ENCODE data around the gene STIM1. TPM values are rescaled to one million over a fixed set of nuclear protein-coding genes. Genes with fewer than 3 reads are reported as not detected.

STIM1 gene
- total RNA-seq = 100 to 1,000 TPM in 1 of 4 donors, 10 to 100 TPM in 3; 42.4 to 114 (median 72.8) TPM

GRCh38 chr11:3854977-3855807, at the start of gene STIM1:
TSS of gene STIM1 (plus strand) at chr11:3855664. CDS start at chr11:3856271, 607 bp downstream.
- ATAC-seq = peak; percentile 94
- Histone ChIP-seq H3K36me3 (no peaks in the 10 kb centered on the region), H3K27me3 (no peaks in the 10 kb centered on the region), H3K4me3 (peak within 1 kb of the TSS; percentile 91 to 95), H3K27ac (peak within 1 kb of the TSS; percentile 83 to 99 (median 95)), H3K9me3 (no peaks in the 10 kb centered on the region), H3K4me1 (peaks cover 8 to 52% (median 28%) of the 10 kb centered on the region in 3 donors)
- TF ChIP-seq POLR2A (IDR thresholded peaks at IDR 0.05) = peak; percentile 74 to 77
- TF ChIP-seq EP300 (IDR thresholded peaks at IDR 0.05) = no peak
- TF ChIP-seq CTCF (IDR thresholded peaks at IDR 0.05) = peak; percentile 96 to 100 (median 98)
- TF ChIP-seq POLR2AphosphoS5 (IDR thresholded peaks at IDR 0.05) = peak; percentile 78
- no CpG with 5 or more reads among the region's 87 CpGs for WGBS, 2 donors (ENCODE audit: low coverage in 1 of 2)

GRCh38 chr11:3807909-3808860, 47.3 kb upstream of the STIM1 start, which contains the start of gene PGAP2:
TSS of gene PGAP2 (plus strand) at chr11:3808560. CDS start at chr11:3811260, 2,700 bp downstream.
- peak within 1 kb of the TSS; percentile 46 to 78 for H3K4me3 ChIP-seq
- no peak for TF ChIP-seq POLR2A (IDR thresholded peaks at IDR 0.05)
- peak in 3 of 4 experiments; percentile 48 to 74 (median 48) for TF ChIP-seq CTCF (IDR thresholded peaks at IDR 0.05)
- H3K36me3 ChIP-seq = no peaks in the 10 kb centered on the region
- peak within 1 kb of the TSS in 3 of 4 donors; percentile 11 to 67 (median 28) for H3K27ac ChIP-seq
- ATAC-seq = peak; percentile 74
- H3K4me1 ChIP-seq = peaks cover 0 to 20% (median 0%) of the 10 kb centered on the region in 3 donors
- H3K9me3 ChIP-seq = no peaks in the 10 kb centered on the region
- 0 to 2% methylated on average over 11 to 16 of the region's 55 CpGs for WGBS, 2 donors (ENCODE audit: low coverage in 1 of 2)
- no peaks in the 10 kb centered on the region for H3K27me3 ChIP-seq

- Histone ChIP-seq H3K27me3 (no peaks in the 10 kb centered on the region), H3K36me3 (no peaks in the 10 kb centered on the region), H3K4me1 (peaks cover 0 to 20% (median 0%) of the 10 kb centered on the region in 3 donors), H3K27ac (peak overlapping the region in 2 of 4 donors; percentile 28 to 67), H3K9me3 (no peaks in the 10 kb centered on the region), H3K4me3 (peak overlapping the region; percentile 46 to 78)
- no peak for ATAC-seq
- 33% methylated on average over 1 to 2 of the region's 5 CpGs for WGBS, 2 donors (ENCODE audit: low coverage in 1 of 2)
- TF ChIP-seq CTCF (IDR thresholded peaks at IDR 0.05) = peak in 2 of 4 experiments; percentile 30 to 31
- TF ChIP-seq EP300 (IDR thresholded peaks at IDR 0.05) = no peak
- no peak for TF ChIP-seq POLR2A (IDR thresholded peaks at IDR 0.05)
- TF ChIP-seq POLR2AphosphoS5 (IDR thresholded peaks at IDR 0.05) = no peak
Measured at GRCh38 chr11:3808861-3809623, 46.4 kb upstream of the STIM1 start.

- TF ChIP-seq EP300 (IDR thresholded peaks at IDR 0.05) (no peak), POLR2A (IDR thresholded peaks at IDR 0.05) (no peak), POLR2AphosphoS5 (IDR thresholded peaks at IDR 0.05) (no peak), CTCF (IDR thresholded peaks at IDR 0.05) (no peak)
- H3K27me3 ChIP-seq = no peaks in the 10 kb centered on the region
- peaks cover 0 to 20% (median 0%) of the 10 kb centered on the region in 3 donors for H3K4me1 ChIP-seq
- 100% methylated on average over 1 of the region's 1 CpG; no CpG with 5 or more reads in 1 of the 2 donors for WGBS, 2 donors (ENCODE audit: low coverage in 1 of 2)
- no peaks in the 10 kb centered on the region for H3K9me3 ChIP-seq
- H3K36me3 ChIP-seq = no peaks in the 10 kb centered on the region
- H3K27ac ChIP-seq = no peak overlapping the region
- no peak overlapping the region for H3K4me3 ChIP-seq
- ATAC-seq = no peak
Measured at GRCh38 chr11:3809624-3809928, 45.9 kb upstream of the STIM1 start.

Data from gastroesophageal sphincter (tissue), 4 donors.